Kidney (tissue), 14 donors: ENCODE results near the gene RNASE8. TPM values are rescaled to one million over a fixed set of nuclear protein-coding genes. Genes with fewer than 3 reads are reported as not detected.

Source experiments
- DNase-seq, 5 donors: peaks; one replicate each; pipeline ENCODE4 v3.0.0-alpha.2; 2013 to 2020
- FAIRE-seq: peaks from 2 replicates; lab custom pipeline; 2012; peaks lifted over from hg19 to GRCh38; lab: Jason Lieb, UNC
- H3K27ac ChIP-seq, 2 donors: one replicate each; pipeline ENCODE4 v1.7.0; 2013; ENCODE audit warnings: low read depth in 2 of 2, low read length in 2 of 2, inconsistent platforms in 1 of 2
- H3K27me3 ChIP-seq: one replicate; pipeline ENCODE4 v1.7.1; 2013; ENCODE audit warnings: low read length, inconsistent platforms; ENCODE audit not compliant: control insufficient read depth, insufficient read depth
- H3K36me3 ChIP-seq, 3 donors: one replicate each; pipeline versions ENCODE4 v1.7.0 to v1.7.1; 2013; ENCODE audit warnings: low read length in 3 of 3, control low read depth in 1 of 3, inconsistent platforms in 1 of 3; ENCODE audit not compliant: insufficient read depth in 3 of 3, control insufficient read depth in 2 of 3
- H3K4me1 ChIP-seq, 3 donors: one replicate each; pipeline versions ENCODE4 v1.7.0 to v1.7.1; 2013; ENCODE audit warnings: low read length in 3 of 3, inconsistent platforms in 1 of 3, low read depth in 1 of 3; ENCODE audit not compliant: control insufficient read depth in 2 of 3, insufficient read depth in 2 of 3
- H3K4me3 ChIP-seq, 3 donors: one replicate each; pipeline versions ENCODE4 v1.7.0 to v1.8.1; 2013; ENCODE audit warnings: low read length in 3 of 3, control low read depth in 1 of 3, inconsistent platforms in 1 of 3
- H3K9ac ChIP-seq, 3 donors: one replicate each; pipeline versions ENCODE4 v1.7.0 to v1.7.1; 2013; ENCODE audit warnings: low read length in 3 of 3, control low read depth in 1 of 3, inconsistent platforms in 1 of 3
- H3K9me3 ChIP-seq, 3 donors: one replicate each; pipeline versions ENCODE4 v1.7.0 to v1.7.1; 2013; ENCODE audit warnings: low read length in 3 of 3, control low read depth in 1 of 3, inconsistent platforms in 1 of 3; ENCODE audit not compliant: control insufficient read depth in 2 of 3, insufficient read depth in 1 of 3
- CTCF ChIP-seq: IDR thresholded peaks from 3 replicates; pipeline ENCODE4 v1.5.1; 2012; ENCODE audit warnings: mild to moderate bottlenecking, moderate library complexity, borderline replicate concordance; ENCODE audit not compliant: insufficient read depth; ENCODE audit errors: extremely low read depth
- intact Hi-C: fragments of 100-400 bp; cut with DNase I; formaldehyde crosslinking; loops from one replicate; pipeline ENCODE4 v1.11.1; 2022
- polyA plus RNA-seq: library from polyadenylated mRNA; stranded (reverse); fragments of 350-450 nt; fragmentation: Illumina TruSeq; extraction: RNeasy Lipid Tissue Mini Kit (QIAGEN cat#74804); gene quantifications from one replicate; pipeline ENCODE4 v1.2.3, GENCODE V29; 2014; ENCODE audit warnings: low read depth, low replicate concordance; ENCODE audit not compliant: insufficient read depth
- total RNA-seq: library from RNA; stranded (reverse); fragmentation: NEBNext Ultra II Directional; extraction: Animal tissue kit (Norgen Biotek cat#: 25700); gene quantifications from one replicate; pipeline ENCODE4 v1.2.1, GENCODE V29; 2021
- donor health status: control.
- donor health status: control.
- donor health status: control.
- donor health status: control.
- donor health status: control.
- donor health status: DM: yes; HTN: yes; CAD: no.
- donor health status: Normal renal cell carcinoma (clear cell type).

RNASE8 gene
- total and polyA plus RNA-seq, 2 donors from 2014 or later = not detected

DNA sequence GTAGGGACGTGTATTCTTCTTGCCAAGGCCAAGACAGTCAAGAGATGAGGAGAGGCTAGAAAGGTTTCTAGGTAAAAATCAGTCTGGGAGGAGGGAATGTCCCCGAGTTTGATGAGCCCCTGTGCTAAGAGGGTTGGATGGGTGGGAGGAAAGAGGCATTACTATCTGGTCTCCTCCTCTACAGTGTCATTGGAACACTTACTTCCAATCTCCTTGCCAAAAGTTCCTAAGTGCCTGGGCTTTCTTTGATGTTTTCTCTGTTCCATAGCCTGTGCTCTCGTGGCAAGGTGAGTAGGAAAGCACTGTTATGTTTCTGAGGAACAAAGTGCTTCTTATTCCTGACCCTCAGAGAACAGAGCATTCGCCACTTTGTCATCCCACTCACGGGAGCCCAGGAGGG, 22.9 kb upstream of the RNASE8 start, which contains the start of gene RNASE13:
Gene RNASE13 (minus strand): TSS at position 101 of the 400 bp plus-strand sequence. CDS start 519 bp downstream, outside the sequence.
- Histone ChIP-seq H3K4me1 (peaks cover 5 to 13% (median 8%) of the 10 kb centered on the region in 3 donors), H3K27me3 (no peaks in the 10 kb centered on the region), H3K4me3 (no peak within 1 kb of the TSS), H3K27ac (no peak within 1 kb of the TSS), H3K9me3 (no peaks in the 10 kb centered on the region), H3K36me3 (no peaks in the 10 kb centered on the region), H3K9ac (no peak within 1 kb of the TSS)
- DNase-seq = no peak
- intact Hi-C loops = no loop called here
- no peak for TF ChIP-seq CTCF
- FAIRE-seq = no peak

DNA sequence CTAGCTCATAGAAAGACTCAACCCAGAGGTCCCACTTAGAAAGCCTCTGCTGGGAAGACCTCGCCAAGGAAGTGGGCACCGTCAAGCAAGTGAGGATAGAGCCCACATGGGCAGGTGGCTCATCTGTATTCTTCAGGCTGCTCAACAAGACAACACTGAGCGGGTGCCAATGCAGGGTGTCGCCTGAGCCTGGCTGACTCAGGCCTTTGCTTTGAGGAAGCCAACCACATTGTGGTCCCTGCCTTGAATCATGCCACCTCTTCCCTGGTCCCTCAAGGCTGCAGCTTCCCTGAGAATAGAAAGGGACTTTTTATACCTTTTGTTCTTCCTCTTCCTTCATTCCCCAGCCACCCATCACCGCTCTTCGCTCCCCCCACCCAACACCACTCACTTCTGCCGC, 20.9 kb upstream of the RNASE8 start:
- DNase-seq = no peak
- TF ChIP-seq CTCF = no peak
- no peak for FAIRE-seq
- Histone ChIP-seq H3K36me3 (no peaks in the 10 kb centered on the region), H3K4me1 (peaks cover 7 to 16% (median 11%) of the 10 kb centered on the region in 3 donors), H3K9ac (no peak overlapping the region), H3K9me3 (no peaks in the 10 kb centered on the region), H3K4me3 (no peak overlapping the region), H3K27me3 (no peaks in the 10 kb centered on the region), H3K27ac (peak overlapping the region in 1 of 2 donors; percentile 30)
- intact Hi-C loops = no loop called here

DNA sequence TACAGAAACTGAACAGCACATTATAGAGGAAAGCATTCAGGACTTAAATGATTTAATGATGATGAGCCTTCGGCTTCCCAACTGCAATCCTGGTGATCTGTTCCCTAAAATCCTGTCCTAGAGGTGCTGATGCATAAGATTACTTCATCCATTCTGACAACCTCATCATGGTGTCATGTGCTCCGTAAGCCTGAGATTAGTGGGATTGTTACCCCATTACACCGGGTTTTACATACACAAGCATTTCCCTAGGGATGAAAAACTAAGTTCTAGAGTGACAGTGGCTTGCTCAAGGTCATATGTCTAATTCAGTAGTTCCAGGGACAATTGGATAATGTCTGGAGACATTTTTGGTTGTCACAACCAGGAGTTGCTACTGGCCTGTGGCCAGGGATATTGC, 20.5 kb upstream of the RNASE8 start:
- H3K27ac ChIP-seq = peak overlapping the region in 1 of 2 donors; percentile 30
- H3K4me3 ChIP-seq = no peak overlapping the region
- TF ChIP-seq CTCF = no peak
- intact Hi-C loops = no loop called here
- DNase-seq (no peak), FAIRE-seq (no peak)
- no peaks in the 10 kb centered on the region for H3K9me3 ChIP-seq
- H3K9ac ChIP-seq = no peak overlapping the region
- no peaks in the 10 kb centered on the region for H3K27me3 ChIP-seq
- peaks cover 7 to 17% (median 11%) of the 10 kb centered on the region in 3 donors for H3K4me1 ChIP-seq
- no peaks in the 10 kb centered on the region for H3K36me3 ChIP-seq
